Immature natural killer cell (primary cell): Measurements from ENCODE around the gene LRMDA. TPM values are rescaled to one million over a fixed set of nuclear protein-coding genes. Genes with fewer than 3 reads are reported as not detected.

Experiments used
- DNase-seq, 3 donors: peaks; one replicate each; pipeline ENCODE4 v3.0.0; 2022; ENCODE audit warnings: mixed read lengths in 1 of 3
- H3K27ac Mint-ChIP-seq, 6 donors: one replicate each; pipeline ENCODE4 v1.8.0; 2020; ENCODE audit warnings: mixed read lengths in 6 of 6, mild to moderate bottlenecking in 5 of 6, inconsistent platforms in 4 of 6, moderate library complexity in 3 of 6
- H3K27me3 Mint-ChIP-seq, 3 donors: one replicate each; pipeline ENCODE4 v1.8.0; 2020 to 2021; ENCODE audit warnings: low read depth in 3 of 3, mild to moderate bottlenecking in 3 of 3, mixed read lengths in 3 of 3, moderate library complexity in 3 of 3, inconsistent platforms in 1 of 3
- H3K36me3 Mint-ChIP-seq, 3 donors: one replicate each; pipeline ENCODE4 v1.8.0; 2020; ENCODE audit warnings: mixed read lengths in 3 of 3, inconsistent platforms in 2 of 3, mild to moderate bottlenecking in 2 of 3
- H3K4me1 Mint-ChIP-seq, 2 donors: one replicate each; pipeline ENCODE4 v1.8.0; 2020; ENCODE audit warnings: inconsistent platforms in 2 of 2, mild to moderate bottlenecking in 2 of 2, mixed read lengths in 2 of 2, moderate library complexity in 1 of 2
- H3K4me3 Mint-ChIP-seq, 5 donors: one replicate each; pipeline ENCODE4 v1.8.0; 2020; ENCODE audit warnings: mild to moderate bottlenecking in 5 of 5, mixed read lengths in 5 of 5, inconsistent platforms in 3 of 5, moderate library complexity in 3 of 5
- H3K9me3 Mint-ChIP-seq, 6 donors: one replicate each; pipeline ENCODE4 v1.8.0; 2020; ENCODE audit warnings: mild to moderate bottlenecking in 6 of 6, mixed read lengths in 6 of 6, inconsistent platforms in 4 of 6, moderate library complexity in 3 of 6
- polyA plus RNA-seq, 3 donors: library from polyadenylated mRNA; unstranded; fragments of 300-500 nt; fragmentation: Illumina TruSeq; gene quantifications; one replicate each; pipeline ENCODE4 v1.2.3, GENCODE V29; 2021

Gene LRMDA
- polyA plus RNA-seq, 3 donors from 2014 or later: 1.7 to 14.2 (median 2.3) TPM

GRCh38 chr10:76309070-76309469 is 877.6 kb downstream of the LRMDA start:
- H3K36me3 Mint-ChIP-seq: no peaks in the 10 kb centered on the region
- H3K27ac Mint-ChIP-seq: no peak overlapping the region
- H3K27me3 Mint-ChIP-seq: peaks cover 0 to 3% (median 1%) of the 10 kb centered on the region in 3 donors
- no peak for DNase-seq
- no peaks in the 10 kb centered on the region for H3K9me3 Mint-ChIP-seq
- no peak overlapping the region for H3K4me3 Mint-ChIP-seq
- H3K4me1 Mint-ChIP-seq: no peaks in the 10 kb centered on the region

GRCh38 chr10:76309741-76310587 is 878.5 kb downstream of the LRMDA start:
- Mint-ChIP-seq H3K27me3 (peaks cover 0 to 3% (median 1%) of the 10 kb centered on the region in 3 donors), H3K36me3 (no peaks in the 10 kb centered on the region), H3K27ac (no peak overlapping the region), H3K9me3 (no peaks in the 10 kb centered on the region), H3K4me3 (no peak overlapping the region), H3K4me1 (no peaks in the 10 kb centered on the region)
- no peak for DNase-seq

- H3K9me3 Mint-ChIP-seq: no peaks in the 10 kb centered on the region
- no peaks in the 10 kb centered on the region for H3K4me1 Mint-ChIP-seq
- no peak overlapping the region for H3K4me3 Mint-ChIP-seq
- no peak overlapping the region for H3K27ac Mint-ChIP-seq
- DNase-seq: no peak
- H3K27me3 Mint-ChIP-seq: peaks cover 0 to 3% (median 1%) of the 10 kb centered on the region in 3 donors
- H3K36me3 Mint-ChIP-seq: no peaks in the 10 kb centered on the region
Observed at GRCh38 chr10:76310588-76311080, 879.2 kb downstream of the LRMDA start.

GRCh38 chr10:76311752-76312636 is 880.6 kb downstream of the LRMDA start:
- Mint-ChIP-seq H3K4me3 (no peak overlapping the region), H3K36me3 (no peaks in the 10 kb centered on the region), H3K27me3 (peaks cover 0 to 3% (median 3%) of the 10 kb centered on the region in 3 donors), H3K9me3 (peaks cover 0 to 1% (median 0%) of the 10 kb centered on the region in 6 donors), H3K27ac (no peak overlapping the region), H3K4me1 (no peaks in the 10 kb centered on the region)
- DNase-seq: no peak

- Mint-ChIP-seq H3K36me3 (no peaks in the 10 kb centered on the region), H3K4me1 (no peaks in the 10 kb centered on the region), H3K9me3 (peaks cover 0 to 3% (median 0%) of the 10 kb centered on the region in 6 donors), H3K4me3 (no peak overlapping the region), H3K27me3 (peaks cover 0 to 4% (median 1%) of the 10 kb centered on the region in 3 donors), H3K27ac (no peak overlapping the region)
- no peak for DNase-seq
Observed at GRCh38 chr10:76315240-76315639, 883.8 kb downstream of the LRMDA start.

GRCh38 chr10:76316234-76316633 is 884.8 kb downstream of the LRMDA start:
- Mint-ChIP-seq H3K36me3 (no peaks in the 10 kb centered on the region), H3K27ac (no peak overlapping the region), H3K9me3 (peaks cover 0 to 3% (median 0%) of the 10 kb centered on the region in 6 donors), H3K4me3 (no peak overlapping the region), H3K27me3 (peaks cover 0 to 4% (median 1%) of the 10 kb centered on the region in 3 donors), H3K4me1 (no peaks in the 10 kb centered on the region)
- DNase-seq: no peak

GRCh38 chr10:76317078-76317477 is 885.7 kb downstream of the LRMDA start:
- DNase-seq: no peak
- H3K4me3 Mint-ChIP-seq: no peak overlapping the region
- peaks cover 0 to 3% (median 0%) of the 10 kb centered on the region in 6 donors for H3K9me3 Mint-ChIP-seq
- peaks cover 0 to 2% (median 1%) of the 10 kb centered on the region in 3 donors for H3K27me3 Mint-ChIP-seq
- H3K4me1 Mint-ChIP-seq: no peaks in the 10 kb centered on the region
- H3K36me3 Mint-ChIP-seq: no peaks in the 10 kb centered on the region
- H3K27ac Mint-ChIP-seq: no peak overlapping the region

GRCh38 chr10:76318211-76318610 is 886.8 kb downstream of the LRMDA start:
- no peak for DNase-seq
- Mint-ChIP-seq H3K27me3 (peaks cover 0 to 2% (median 1%) of the 10 kb centered on the region in 3 donors), H3K4me1 (no peaks in the 10 kb centered on the region), H3K36me3 (no peaks in the 10 kb centered on the region), H3K4me3 (no peak overlapping the region), H3K27ac (no peak overlapping the region), H3K9me3 (peaks cover 0 to 3% (median 0%) of the 10 kb centered on the region in 6 donors)

GRCh38 chr10:76319661-76320060 is 888.2 kb downstream of the LRMDA start:
- Mint-ChIP-seq H3K27ac (no peak overlapping the region), H3K4me3 (no peak overlapping the region), H3K36me3 (no peaks in the 10 kb centered on the region), H3K27me3 (peaks cover 1 to 2% (median 2%) of the 10 kb centered on the region in 3 donors), H3K9me3 (peaks cover 0 to 3% (median 0%) of the 10 kb centered on the region in 6 donors), H3K4me1 (no peaks in the 10 kb centered on the region)
- no peak for DNase-seq

GRCh38 chr10:76324283-76324682 is 892.9 kb downstream of the LRMDA start:
- H3K36me3 Mint-ChIP-seq: no peaks in the 10 kb centered on the region

GRCh38 chr10:76327441-76327840 is 896.0 kb downstream of the LRMDA start:
- Mint-ChIP-seq H3K36me3 (no peaks in the 10 kb centered on the region), H3K4me1 (no peaks in the 10 kb centered on the region), H3K4me3 (no peak overlapping the region), H3K9me3 (no peaks in the 10 kb centered on the region), H3K27me3 (peaks cover 0 to 6% (median 0%) of the 10 kb centered on the region in 3 donors), H3K27ac (no peak overlapping the region)
- no peak for DNase-seq

More at GRCh38 chr10:76324283-76324682, 892.9 kb downstream of the LRMDA start:
- Mint-ChIP-seq H3K4me1 (no peaks in the 10 kb centered on the region), H3K9me3 (no peaks in the 10 kb centered on the region), H3K4me3 (no peak overlapping the region), H3K27ac (no peak overlapping the region), H3K27me3 (peaks cover 0 to 6% (median 0%) of the 10 kb centered on the region in 3 donors)
- DNase-seq: no peak

GRCh38 chr10:76328348-76328747 is 896.9 kb downstream of the LRMDA start:
- no peaks in the 10 kb centered on the region for H3K4me1 Mint-ChIP-seq
- DNase-seq: no peak
- H3K9me3 Mint-ChIP-seq: no peaks in the 10 kb centered on the region
- no peaks in the 10 kb centered on the region for H3K36me3 Mint-ChIP-seq
- no peak overlapping the region for H3K27ac Mint-ChIP-seq
- H3K4me3 Mint-ChIP-seq: no peak overlapping the region
- H3K27me3 Mint-ChIP-seq: peaks cover 0 to 6% (median 0%) of the 10 kb centered on the region in 3 donors

- H3K4me3 Mint-ChIP-seq: no peak overlapping the region
- no peak for DNase-seq
- no peaks in the 10 kb centered on the region for H3K36me3 Mint-ChIP-seq
- no peak overlapping the region for H3K27ac Mint-ChIP-seq
- peaks cover 0 to 4% (median 0%) of the 10 kb centered on the region in 3 donors for H3K27me3 Mint-ChIP-seq
- peaks cover 0 to 1% (median 0%) of the 10 kb centered on the region in 6 donors for H3K9me3 Mint-ChIP-seq
- H3K4me1 Mint-ChIP-seq: no peaks in the 10 kb centered on the region
Observed at GRCh38 chr10:76329891-76330575, 898.6 kb downstream of the LRMDA start.
